Kidney (tissue), 14 donors: ENCODE results near the gene ADGRL3. TPM values are rescaled to one million over a fixed set of nuclear protein-coding genes. Genes with fewer than 3 reads are reported as not detected.

Experiments
- DNase-seq, 5 donors: peaks; one replicate each; pipeline ENCODE4 v3.0.0-alpha.2; 2013 to 2020
- FAIRE-seq: peaks from 2 replicates; lab custom pipeline; 2012; peaks lifted over from hg19 to GRCh38; lab: Jason Lieb, UNC
- H3K27ac ChIP-seq, 2 donors: one replicate each; pipeline ENCODE4 v1.7.0; 2013; ENCODE audit warnings: low read depth in 2 of 2, low read length in 2 of 2, inconsistent platforms in 1 of 2
- H3K27me3 ChIP-seq: one replicate; pipeline ENCODE4 v1.7.1; 2013; ENCODE audit warnings: low read length, inconsistent platforms; ENCODE audit not compliant: control insufficient read depth, insufficient read depth
- H3K36me3 ChIP-seq, 3 donors: one replicate each; pipeline versions ENCODE4 v1.7.0 to v1.7.1; 2013; ENCODE audit warnings: low read length in 3 of 3, control low read depth in 1 of 3, inconsistent platforms in 1 of 3; ENCODE audit not compliant: insufficient read depth in 3 of 3, control insufficient read depth in 2 of 3
- H3K4me1 ChIP-seq, 3 donors: one replicate each; pipeline versions ENCODE4 v1.7.0 to v1.7.1; 2013; ENCODE audit warnings: low read length in 3 of 3, inconsistent platforms in 1 of 3, low read depth in 1 of 3; ENCODE audit not compliant: control insufficient read depth in 2 of 3, insufficient read depth in 2 of 3
- H3K4me3 ChIP-seq, 3 donors: one replicate each; pipeline versions ENCODE4 v1.7.0 to v1.8.1; 2013; ENCODE audit warnings: low read length in 3 of 3, control low read depth in 1 of 3, inconsistent platforms in 1 of 3
- H3K9ac ChIP-seq, 3 donors: one replicate each; pipeline versions ENCODE4 v1.7.0 to v1.7.1; 2013; ENCODE audit warnings: low read length in 3 of 3, control low read depth in 1 of 3, inconsistent platforms in 1 of 3
- H3K9me3 ChIP-seq, 3 donors: one replicate each; pipeline versions ENCODE4 v1.7.0 to v1.7.1; 2013; ENCODE audit warnings: low read length in 3 of 3, control low read depth in 1 of 3, inconsistent platforms in 1 of 3; ENCODE audit not compliant: control insufficient read depth in 2 of 3, insufficient read depth in 1 of 3
- intact Hi-C: fragments of 100-400 bp; cut with DNase I; formaldehyde crosslinking; loops from one replicate; pipeline ENCODE4 v1.11.1; 2022
- polyA plus RNA-seq: library from polyadenylated mRNA; stranded (reverse); fragments of 350-450 nt; fragmentation: Illumina TruSeq; extraction: RNeasy Lipid Tissue Mini Kit (QIAGEN cat#74804); gene quantifications from one replicate; pipeline ENCODE4 v1.2.3, GENCODE V29; 2014; ENCODE audit warnings: low read depth, low replicate concordance; ENCODE audit not compliant: insufficient read depth
- total RNA-seq: library from RNA; stranded (reverse); fragmentation: NEBNext Ultra II Directional; extraction: Animal tissue kit (Norgen Biotek cat#: 25700); gene quantifications from one replicate; pipeline ENCODE4 v1.2.1, GENCODE V29; 2021
- TF ChIP-seq, protein P1 (sequence below): IDR thresholded peaks from 3 replicates; pipeline ENCODE4 v1.5.1; 2012; ENCODE audit warnings: mild to moderate bottlenecking, moderate library complexity, borderline replicate concordance; ENCODE audit not compliant: insufficient read depth; ENCODE audit errors: extremely low read depth
- donor health status: control.
- donor health status: control.
- donor health status: control.
- donor health status: control.
- donor health status: control.
- donor health status: DM: yes; HTN: yes; CAD: no.
- donor health status: Normal renal cell carcinoma (clear cell type).

Gene ADGRL3
- total and polyA plus RNA-seq, 2 donors from 2014 or later = 1.3 to 8.9 TPM

DNA sequence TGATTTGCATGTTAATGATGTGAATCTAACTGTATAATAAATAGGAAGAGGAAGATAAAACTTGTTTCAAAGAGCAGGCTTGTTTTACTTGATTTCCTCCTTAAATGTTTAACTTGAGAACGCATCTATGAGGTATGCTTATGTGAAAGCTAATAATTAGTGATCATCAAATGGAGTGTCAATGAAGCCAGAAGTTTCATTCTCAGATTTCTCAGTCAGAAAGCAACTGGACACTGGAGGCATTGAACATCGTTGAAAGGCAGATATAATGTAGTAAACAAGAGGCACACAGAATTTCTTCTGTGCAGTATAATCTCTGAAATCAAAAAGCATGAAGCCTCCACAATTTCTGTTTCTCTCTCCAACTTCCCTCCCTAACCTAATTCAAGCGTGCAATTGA, 672.9 kb downstream of the ADGRL3 start:
- no peak overlapping the region for H3K9ac ChIP-seq
- no peaks in the 10 kb centered on the region for H3K9me3 ChIP-seq
- no peak overlapping the region for H3K4me3 ChIP-seq
- intact Hi-C loops = no loop called here
- H3K4me1 ChIP-seq = no peaks in the 10 kb centered on the region
- no peaks in the 10 kb centered on the region for H3K27me3 ChIP-seq
- no peaks in the 10 kb centered on the region for H3K36me3 ChIP-seq
- no peak overlapping the region for H3K27ac ChIP-seq
- TF ChIP-seq, protein P1, sequence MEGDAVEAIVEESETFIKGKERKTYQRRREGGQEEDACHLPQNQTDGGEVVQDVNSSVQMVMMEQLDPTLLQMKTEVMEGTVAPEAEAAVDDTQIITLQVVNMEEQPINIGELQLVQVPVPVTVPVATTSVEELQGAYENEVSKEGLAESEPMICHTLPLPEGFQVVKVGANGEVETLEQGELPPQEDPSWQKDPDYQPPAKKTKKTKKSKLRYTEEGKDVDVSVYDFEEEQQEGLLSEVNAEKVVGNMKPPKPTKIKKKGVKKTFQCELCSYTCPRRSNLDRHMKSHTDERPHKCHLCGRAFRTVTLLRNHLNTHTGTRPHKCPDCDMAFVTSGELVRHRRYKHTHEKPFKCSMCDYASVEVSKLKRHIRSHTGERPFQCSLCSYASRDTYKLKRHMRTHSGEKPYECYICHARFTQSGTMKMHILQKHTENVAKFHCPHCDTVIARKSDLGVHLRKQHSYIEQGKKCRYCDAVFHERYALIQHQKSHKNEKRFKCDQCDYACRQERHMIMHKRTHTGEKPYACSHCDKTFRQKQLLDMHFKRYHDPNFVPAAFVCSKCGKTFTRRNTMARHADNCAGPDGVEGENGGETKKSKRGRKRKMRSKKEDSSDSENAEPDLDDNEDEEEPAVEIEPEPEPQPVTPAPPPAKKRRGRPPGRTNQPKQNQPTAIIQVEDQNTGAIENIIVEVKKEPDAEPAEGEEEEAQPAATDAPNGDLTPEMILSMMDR = no peak
- FAIRE-seq = no peak
- no peak for DNase-seq

DNA sequence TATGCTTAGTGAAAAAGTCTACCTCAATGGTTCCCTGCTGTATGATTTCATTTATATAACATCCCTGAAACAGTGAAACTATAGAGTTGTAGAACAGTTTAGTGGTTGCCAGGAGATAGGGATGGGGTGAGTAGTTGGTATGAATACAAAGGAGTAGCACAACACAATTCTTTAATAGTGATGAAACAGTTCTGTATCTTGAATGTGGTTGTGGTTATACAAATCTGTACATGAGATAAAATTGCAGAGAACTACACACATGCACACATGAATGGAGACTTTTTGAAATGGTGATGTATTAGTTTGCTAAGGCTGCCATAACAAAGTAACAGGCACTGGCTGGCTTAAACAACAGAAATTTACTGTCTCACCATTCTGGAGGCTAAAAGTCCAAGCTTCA, 677.1 kb downstream of the ADGRL3 start:
- Histone ChIP-seq H3K27ac (no peak overlapping the region), H3K27me3 (no peaks in the 10 kb centered on the region), H3K4me3 (no peak overlapping the region), H3K4me1 (no peaks in the 10 kb centered on the region), H3K9ac (no peak overlapping the region), H3K36me3 (no peaks in the 10 kb centered on the region), H3K9me3 (no peaks in the 10 kb centered on the region)
- TF ChIP-seq, protein P1 = no peak
- DNase-seq (no peak), FAIRE-seq (no peak)
- intact Hi-C loops = no loop called here

DNA sequence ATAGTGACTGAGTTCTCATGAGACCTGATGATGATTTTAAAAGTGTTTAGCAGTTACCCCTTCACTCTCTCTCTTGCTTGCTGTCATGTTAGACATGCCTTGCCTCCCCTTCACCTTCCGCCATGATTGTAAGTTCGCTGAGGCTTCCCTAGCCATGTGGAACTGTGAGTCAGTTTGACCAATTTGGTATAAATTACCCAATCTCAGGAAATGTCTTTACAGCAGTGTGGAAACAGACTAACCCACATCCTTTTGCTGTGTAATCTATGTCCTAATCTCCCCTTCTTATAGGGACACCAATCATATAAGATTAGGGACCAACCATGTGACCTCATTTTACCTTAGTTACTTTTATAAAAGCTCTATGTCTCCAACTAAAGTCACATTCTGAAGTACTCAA, 677.8 kb downstream of the ADGRL3 start:
- FAIRE-seq (no peak), DNase-seq (no peak)
- Histone ChIP-seq H3K9me3 (no peaks in the 10 kb centered on the region), H3K4me3 (no peak overlapping the region), H3K4me1 (no peaks in the 10 kb centered on the region), H3K36me3 (no peaks in the 10 kb centered on the region), H3K27ac (no peak overlapping the region), H3K9ac (no peak overlapping the region), H3K27me3 (no peaks in the 10 kb centered on the region)
- TF ChIP-seq, protein P1 = no peak
- intact Hi-C loops = no loop called here

DNA sequence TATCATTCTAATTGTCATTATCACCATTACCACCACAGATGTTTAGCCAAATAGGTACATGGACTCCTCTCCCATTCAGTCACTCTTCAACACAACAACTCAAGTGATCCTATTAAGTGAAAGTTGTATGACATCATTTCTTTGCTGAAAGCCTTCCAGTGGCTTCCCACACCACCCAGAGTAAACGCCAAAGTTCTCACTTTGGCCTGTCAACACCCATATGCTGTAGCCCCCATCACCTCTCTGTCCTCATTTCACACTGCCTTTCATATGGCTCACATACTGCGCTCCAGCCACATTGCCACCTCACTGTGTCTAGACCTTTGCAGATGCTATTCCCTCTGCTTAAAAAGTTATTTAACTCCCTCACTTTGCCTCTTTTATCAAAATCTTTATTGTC, 682.3 kb downstream of the ADGRL3 start:
- DNase-seq (no peak), FAIRE-seq (no peak)
- TF ChIP-seq, protein P1 = no peak
- Histone ChIP-seq H3K9ac (no peak overlapping the region), H3K27me3 (no peaks in the 10 kb centered on the region), H3K4me1 (no peaks in the 10 kb centered on the region), H3K4me3 (no peak overlapping the region), H3K9me3 (no peaks in the 10 kb centered on the region), H3K27ac (no peak overlapping the region), H3K36me3 (no peaks in the 10 kb centered on the region)
- intact Hi-C loops = no loop called here
